ENCODE measurements around the gene CD6.
"Not testable (repeated sequence)": the region's sequence is repeated elsewhere in the genome, so short reads cannot be mapped to it uniquely, and the experiment has no call there.

Gene CD6

DNA sequence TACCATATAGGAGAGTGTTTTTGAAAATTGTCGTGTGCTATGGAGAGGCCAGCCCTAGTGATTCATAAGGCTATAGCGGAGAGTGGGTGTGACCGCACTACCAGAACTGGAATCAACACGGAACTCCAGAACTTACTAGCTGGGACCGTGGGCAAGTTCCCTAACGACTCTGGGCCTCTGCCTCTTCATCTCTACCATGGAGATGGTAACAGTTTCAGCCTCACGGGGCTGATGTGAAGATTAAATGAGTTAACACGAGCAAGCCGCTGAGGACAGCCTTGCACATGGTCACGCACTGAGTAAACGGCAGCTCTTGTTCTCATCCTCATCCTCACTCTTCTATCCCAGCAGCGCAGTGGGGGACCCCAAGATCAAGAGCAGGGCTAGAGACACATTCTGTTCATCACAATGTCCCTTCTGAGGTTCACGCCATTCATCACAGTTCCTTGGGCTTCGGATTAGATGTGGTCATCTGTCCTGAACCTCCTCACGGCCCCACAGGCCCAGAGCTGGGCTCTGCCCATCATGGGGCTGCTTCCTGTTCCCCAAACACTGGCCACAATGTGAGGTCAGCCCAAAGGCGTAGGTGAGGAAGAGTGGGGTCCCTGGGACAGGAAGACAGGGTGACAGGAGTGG, 83.6 kb downstream of the CD6 start:
- no peaks in the 10 kb centered on the region for H3K27me3 Mint-ChIP-seq
- no peaks in the 10 kb centered on the region for H3K36me3 Mint-ChIP-seq
- H3K27ac Mint-ChIP-seq, result no peak overlapping the region
- peaks cover 2% of the 10 kb centered on the region for H3K4me1 Mint-ChIP-seq
- no peaks in the 10 kb centered on the region for H3K9me3 Mint-ChIP-seq
- DNase-seq (ENCODE audit: low spot score in 2 of 2) (no peak), ATAC-seq (ENCODE audit: low read depth) (no peak)
- no peak overlapping the region for H3K4me3 Mint-ChIP-seq

DNA sequence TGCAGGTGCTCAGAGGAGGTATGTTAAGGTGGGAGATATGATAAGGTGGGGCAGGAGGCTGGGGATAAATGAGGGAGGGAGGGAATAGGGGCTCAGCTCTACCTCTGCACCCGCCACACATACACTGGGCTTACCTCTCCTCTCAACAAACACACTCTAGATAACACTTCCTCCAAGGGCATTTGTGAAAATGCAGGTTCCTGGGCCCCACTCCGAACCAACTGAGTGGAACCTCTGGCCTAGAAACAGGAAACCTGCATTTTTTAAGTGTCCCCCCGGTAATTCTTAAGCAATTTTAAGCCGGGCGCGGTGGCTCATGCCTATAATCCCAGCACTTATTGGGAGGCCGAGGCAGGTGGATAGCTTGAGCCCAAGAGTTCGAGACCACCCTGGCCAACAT, 84.3 kb downstream of the CD6 start:
- Mint-ChIP-seq H3K27ac (no peak overlapping the region), H3K4me1 (peaks cover 3% of the 10 kb centered on the region), H3K4me3 (no peak overlapping the region), H3K36me3 (no peaks in the 10 kb centered on the region), H3K9me3 (no peaks in the 10 kb centered on the region), H3K27me3 (no peaks in the 10 kb centered on the region)
- ATAC-seq (ENCODE audit: low read depth) (no peak), DNase-seq (ENCODE audit: low spot score in 2 of 2) (no peak)

DNA sequence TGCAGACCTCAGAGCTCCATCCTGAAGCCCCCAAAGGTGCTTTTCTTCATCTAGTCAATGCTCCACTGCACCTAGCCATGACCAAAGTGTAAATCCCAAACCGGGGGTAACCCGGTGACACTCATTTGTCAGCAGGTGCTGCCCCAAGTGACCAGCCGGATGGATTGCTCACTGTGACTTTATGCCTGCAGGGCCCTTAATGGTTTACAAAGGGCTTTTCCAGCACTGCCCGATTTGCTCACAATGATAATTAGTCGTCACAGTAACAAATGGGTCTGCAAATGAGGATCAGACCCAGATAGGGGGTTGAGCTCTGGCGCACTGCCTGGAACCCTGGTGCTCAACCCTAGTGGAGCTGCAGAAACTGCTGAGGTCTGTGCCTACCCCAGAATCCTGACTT, 85.1 kb downstream of the CD6 start:
- Mint-ChIP-seq H3K36me3 (no peaks in the 10 kb centered on the region), H3K4me1 (peaks cover 10% of the 10 kb centered on the region)

DNA sequence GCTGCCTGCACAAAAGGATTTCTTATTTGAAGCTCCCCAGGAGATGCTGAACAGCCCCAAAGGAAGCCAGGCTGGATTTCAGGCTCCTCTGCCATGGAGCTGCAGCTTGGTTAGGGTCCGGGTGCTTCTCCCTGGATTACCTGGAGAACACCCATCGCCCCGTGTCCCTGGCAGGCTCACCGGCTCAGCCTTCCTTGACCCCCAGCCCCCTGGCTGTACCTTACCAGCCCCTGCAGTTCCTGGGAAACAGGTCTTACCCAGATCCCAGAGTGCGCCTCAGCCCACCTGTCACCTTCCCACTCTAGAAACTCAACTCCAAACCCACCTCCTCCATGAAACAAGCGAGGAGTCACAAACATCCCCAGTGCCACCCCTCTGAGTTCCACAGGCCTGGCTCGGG, 85.5 kb downstream of the CD6 start:
- no peak overlapping the region for H3K27ac Mint-ChIP-seq
- no peaks in the 10 kb centered on the region for H3K36me3 Mint-ChIP-seq
- peaks cover 14% of the 10 kb centered on the region for H3K4me1 Mint-ChIP-seq

More for the DNA sequence above, 85.1 kb downstream of the CD6 start:
- ATAC-seq (ENCODE audit: low read depth), result no peak
- no peak for DNase-seq (ENCODE audit: low spot score in 2 of 2)
- H3K27ac Mint-ChIP-seq, result no peak overlapping the region
- H3K4me3 Mint-ChIP-seq, result no peak overlapping the region
- H3K27me3 Mint-ChIP-seq, result no peaks in the 10 kb centered on the region
- no peaks in the 10 kb centered on the region for H3K9me3 Mint-ChIP-seq

GRCh38 chr11:61057615-61058014, 86.1 kb downstream of the CD6 start:
- Mint-ChIP-seq H3K4me1 (peaks cover 16% of the 10 kb centered on the region), H3K9me3 (no peaks in the 10 kb centered on the region), H3K4me3 (no peak overlapping the region), H3K27ac (no peak overlapping the region), H3K36me3 (no peaks in the 10 kb centered on the region), H3K27me3 (no peaks in the 10 kb centered on the region)
- ATAC-seq (ENCODE audit: low read depth) (no peak), DNase-seq (ENCODE audit: low spot score in 2 of 2) (no peak)

More for the DNA sequence above, 85.5 kb downstream of the CD6 start:
- Mint-ChIP-seq H3K27me3 (no peaks in the 10 kb centered on the region), H3K9me3 (no peaks in the 10 kb centered on the region), H3K4me3 (no peak overlapping the region)
- DNase-seq (ENCODE audit: low spot score in 2 of 2) (no peak), ATAC-seq (ENCODE audit: low read depth) (no peak)

GRCh38 chr11:61058583-61059259, 87.2 kb downstream of the CD6 start:
- DNase-seq (ENCODE audit: low spot score in 2 of 2), result no peak
- no peaks in the 10 kb centered on the region for H3K27me3 Mint-ChIP-seq
- H3K36me3 Mint-ChIP-seq, result no peaks in the 10 kb centered on the region
- no peak for ATAC-seq (ENCODE audit: low read depth)
- H3K4me3 Mint-ChIP-seq, result no peak overlapping the region
- H3K9me3 Mint-ChIP-seq, result no peaks in the 10 kb centered on the region
- peaks cover 16% of the 10 kb centered on the region for H3K4me1 Mint-ChIP-seq
- no peak overlapping the region for H3K27ac Mint-ChIP-seq

- ATAC-seq (ENCODE audit: low read depth) (no peak), DNase-seq (ENCODE audit: low spot score in 2 of 2) (no peak)
- Mint-ChIP-seq H3K4me3 (no peak overlapping the region), H3K4me1 (peaks cover 16% of the 10 kb centered on the region), H3K36me3 (no peaks in the 10 kb centered on the region), H3K27me3 (no peaks in the 10 kb centered on the region), H3K27ac (no peak overlapping the region), H3K9me3 (no peaks in the 10 kb centered on the region)
Observed at GRCh38 chr11:61059260-61059752, 87.8 kb downstream of the CD6 start.

DNA sequence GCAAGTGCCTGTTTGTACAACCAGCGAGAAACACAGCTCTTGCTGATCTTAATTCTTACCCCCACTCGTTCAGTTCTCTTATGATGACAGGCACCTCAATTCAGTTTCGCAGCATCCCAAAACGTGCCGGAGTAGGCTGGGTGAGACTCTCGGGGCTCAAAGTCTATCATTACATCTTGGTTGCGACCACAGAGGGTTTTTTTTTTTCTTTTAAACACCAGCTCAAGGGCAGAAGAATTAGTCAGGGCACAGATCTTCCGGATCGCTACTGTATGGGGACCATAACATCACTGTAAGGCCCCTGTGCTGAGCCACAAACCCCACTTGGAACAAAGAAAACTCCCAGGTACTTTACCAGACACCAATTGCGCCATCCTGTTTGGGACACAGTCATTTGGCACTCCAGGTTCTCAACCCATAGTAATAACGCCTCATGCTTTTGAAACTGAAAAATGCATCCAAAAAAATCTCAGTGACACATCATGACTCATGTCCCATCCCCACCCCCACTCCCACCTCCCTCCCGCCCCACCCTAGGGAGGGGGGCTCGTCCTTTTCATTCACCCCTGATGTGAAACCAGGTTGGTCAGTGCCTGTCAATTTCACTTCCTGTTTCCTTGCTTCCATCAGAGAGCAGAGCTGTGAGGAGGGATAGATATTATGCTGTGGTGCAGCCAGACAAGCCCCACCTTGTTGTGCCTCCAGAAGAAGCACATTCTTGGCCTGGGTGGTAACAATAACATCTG, 89.8 kb downstream of the CD6 start:
- Mint-ChIP-seq H3K36me3 (no peaks in the 10 kb centered on the region), H3K4me3 (peak overlapping the region; percentile 25), H3K27me3 (no peaks in the 10 kb centered on the region), H3K4me1 (peaks cover 22% of the 10 kb centered on the region), H3K27ac (peak overlapping the region; percentile 82), H3K9me3 (no peaks in the 10 kb centered on the region)
- ATAC-seq (ENCODE audit: low read depth), result peak; percentile 89
- DNase-seq (ENCODE audit: low spot score in 2 of 2), result peak in 1 of 2 donors; percentile 36

DNA sequence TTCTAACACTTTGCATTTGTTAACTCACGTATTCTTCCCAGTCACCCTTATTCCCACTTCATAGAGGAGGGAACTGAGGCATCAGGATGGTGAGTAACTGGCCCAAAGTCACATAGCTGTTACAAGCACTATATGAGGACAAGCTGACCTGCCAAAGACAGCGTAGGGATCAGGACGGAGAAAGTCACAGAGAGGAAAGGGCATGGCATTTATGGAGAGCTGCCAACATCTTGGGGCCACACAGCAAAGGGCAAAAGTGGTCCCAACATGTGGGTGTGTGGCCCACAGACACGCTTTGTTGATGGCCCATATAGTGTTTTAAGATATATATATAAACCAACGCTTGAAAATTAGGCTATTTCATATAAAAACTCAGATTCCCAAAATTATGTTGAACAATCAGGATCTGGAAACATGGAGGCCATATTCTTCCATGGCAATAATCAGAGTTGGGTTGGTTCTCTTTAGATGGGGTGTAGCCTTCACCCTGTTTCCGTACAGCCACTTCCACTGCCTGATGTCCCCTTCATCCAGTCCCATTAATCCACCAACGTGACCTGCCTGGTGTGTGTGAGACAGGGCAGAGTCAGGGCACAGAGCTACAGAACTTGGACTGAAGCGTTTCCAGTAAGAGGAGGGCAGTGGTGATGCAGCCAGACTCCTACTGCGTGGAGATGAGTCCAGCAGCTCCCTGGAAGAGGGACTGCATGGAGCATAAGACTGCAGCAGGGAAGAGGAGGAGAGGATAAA, 90.9 kb downstream of the CD6 start:
- no peaks in the 10 kb centered on the region for H3K27me3 Mint-ChIP-seq
- H3K27ac Mint-ChIP-seq, result peak overlapping the region; percentile 82
- peaks cover 26% of the 10 kb centered on the region for H3K4me1 Mint-ChIP-seq
- no peak overlapping the region for H3K4me3 Mint-ChIP-seq
- no peaks in the 10 kb centered on the region for H3K9me3 Mint-ChIP-seq
- DNase-seq (ENCODE audit: low spot score in 2 of 2) (no peak), ATAC-seq (ENCODE audit: low read depth) (no peak)
- H3K36me3 Mint-ChIP-seq, result no peaks in the 10 kb centered on the region

DNA sequence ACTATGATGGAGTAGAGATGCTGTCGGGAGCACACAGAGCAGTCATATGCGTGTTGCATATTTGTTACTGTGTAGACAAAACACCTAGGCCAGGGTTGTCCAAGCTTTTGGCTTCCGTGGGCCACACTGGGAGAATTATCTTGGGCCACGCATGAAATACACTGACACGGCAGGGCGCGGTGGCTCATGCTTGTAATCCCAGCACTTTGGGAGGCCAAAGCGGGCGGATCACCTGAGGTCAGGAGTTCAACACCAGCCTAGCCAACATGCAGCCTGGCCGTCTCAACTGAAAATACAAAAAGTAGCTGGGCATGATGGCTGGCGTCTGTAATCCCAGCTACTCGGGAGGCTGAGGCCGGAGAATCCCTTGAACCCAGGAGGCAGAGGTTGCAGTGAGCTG, 93.8 kb downstream of the CD6 start:
- ATAC-seq (ENCODE audit: low read depth); H3K27ac Mint-ChIP-seq; H3K4me3 Mint-ChIP-seq; DNase-seq (ENCODE audit: low spot score in 2 of 2); H3K27me3 Mint-ChIP-seq; H3K9me3 Mint-ChIP-seq; H3K36me3 Mint-ChIP-seq: not testable (repeated sequence)
- peaks cover 35% of the 10 kb centered on the region for H3K4me1 Mint-ChIP-seq

DNA sequence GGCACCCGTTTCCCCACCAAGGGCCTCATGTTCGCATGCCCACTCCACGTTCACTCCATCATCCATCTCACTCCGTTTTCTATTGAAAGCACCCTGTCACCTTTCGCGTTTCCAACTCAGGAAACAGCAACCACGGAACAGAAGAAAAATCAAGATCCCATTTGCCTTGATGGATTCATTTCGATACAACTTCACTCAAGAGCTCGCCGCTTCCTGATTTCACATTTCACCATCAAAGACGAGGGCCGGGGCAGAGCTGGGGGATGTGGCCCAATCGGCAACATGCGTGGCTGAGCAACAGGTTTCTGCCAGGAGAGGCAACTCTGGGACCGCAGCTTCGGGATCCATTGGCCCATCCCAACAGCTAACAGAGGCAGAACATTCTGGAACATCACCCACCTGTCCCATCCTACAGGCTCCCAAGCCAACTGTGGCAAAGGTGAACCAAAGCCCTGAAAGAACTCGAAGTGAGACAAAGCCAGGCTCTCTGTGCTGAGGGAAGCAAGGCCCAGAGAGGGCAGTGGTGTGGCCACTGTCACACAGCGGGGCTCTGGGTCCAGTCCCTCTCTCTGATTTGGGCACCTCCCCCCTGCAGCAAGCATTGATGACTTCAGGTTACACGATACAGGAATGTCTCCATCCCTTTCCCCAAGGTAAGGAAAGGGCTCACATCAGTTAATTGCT, 94.6 kb downstream of the CD6 start:
- H3K27me3 Mint-ChIP-seq, result no peaks in the 10 kb centered on the region
- no peaks in the 10 kb centered on the region for H3K36me3 Mint-ChIP-seq
- H3K4me3 Mint-ChIP-seq, result no peak overlapping the region
- H3K4me1 Mint-ChIP-seq, result peaks cover 37% of the 10 kb centered on the region
- DNase-seq (ENCODE audit: low spot score in 2 of 2) (no peak), ATAC-seq (ENCODE audit: low read depth) (no peak)
- H3K9me3 Mint-ChIP-seq, result no peaks in the 10 kb centered on the region
- peak overlapping the region; percentile 67 for H3K27ac Mint-ChIP-seq

DNA sequence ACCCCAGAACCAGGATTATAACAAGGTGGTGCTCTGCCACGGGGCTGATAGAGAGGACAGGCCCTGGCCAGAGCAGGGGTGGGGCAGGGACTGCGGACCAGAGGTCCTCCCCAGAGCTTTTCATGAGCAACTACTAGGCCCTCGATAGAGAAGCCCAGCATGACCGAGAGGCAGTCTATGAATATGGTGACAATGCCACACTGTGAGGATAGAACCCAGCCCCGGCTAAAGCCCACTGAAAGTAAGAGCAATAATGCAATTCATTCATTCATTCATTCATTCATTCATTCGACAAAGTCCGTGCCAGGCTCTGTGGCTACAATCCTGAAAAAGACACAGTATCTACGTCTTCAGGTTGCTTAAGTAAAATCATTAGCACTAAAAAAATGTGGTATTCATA, 95.2 kb downstream of the CD6 start:
- ATAC-seq (ENCODE audit: low read depth), result no peak
- no peak overlapping the region for H3K27ac Mint-ChIP-seq
- no peak overlapping the region for H3K4me3 Mint-ChIP-seq
- no peaks in the 10 kb centered on the region for H3K36me3 Mint-ChIP-seq
- H3K4me1 Mint-ChIP-seq, result peaks cover 35% of the 10 kb centered on the region
- no peak for DNase-seq (ENCODE audit: low spot score in 2 of 2)
- H3K9me3 Mint-ChIP-seq, result no peaks in the 10 kb centered on the region
- H3K27me3 Mint-ChIP-seq, result no peaks in the 10 kb centered on the region

DNA sequence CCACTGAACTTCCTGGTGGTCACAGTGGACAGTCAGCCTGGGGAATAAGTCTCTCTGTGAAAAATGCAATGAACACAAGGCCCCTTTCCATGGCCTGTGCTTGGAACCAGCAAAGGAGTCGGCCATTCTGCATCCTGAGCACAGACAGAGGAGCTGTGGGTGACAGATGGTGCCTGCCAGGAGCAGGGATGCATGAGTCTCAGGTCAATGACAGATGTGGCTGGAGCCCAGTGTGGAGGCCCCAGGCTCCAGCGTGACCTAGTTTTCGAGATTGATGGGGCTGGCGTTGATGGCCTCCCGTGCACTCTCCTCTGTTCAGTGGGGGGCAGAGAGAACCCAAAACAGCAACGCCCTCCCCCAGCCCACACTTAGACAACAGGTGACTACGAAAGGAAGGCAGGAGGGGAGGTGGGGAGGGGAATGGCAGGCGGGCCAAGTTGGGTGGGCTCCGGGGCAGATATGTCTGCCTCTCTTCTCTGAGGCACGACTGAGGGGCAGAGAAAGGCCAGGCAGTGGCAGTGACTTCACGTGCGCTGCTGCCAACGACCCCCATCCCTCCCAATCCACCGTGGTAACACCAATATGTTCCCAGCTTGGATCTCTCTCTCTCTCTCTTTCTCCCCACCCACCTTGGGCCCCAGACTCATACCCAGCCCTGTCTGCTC, 96.4 kb downstream of the CD6 start:
- no peak for DNase-seq (ENCODE audit: low spot score in 2 of 2)
- H3K27ac Mint-ChIP-seq, result peak overlapping the region; percentile 4
- peaks cover 32% of the 10 kb centered on the region for H3K4me1 Mint-ChIP-seq
- ATAC-seq (ENCODE audit: low read depth), result no peak
- H3K4me3 Mint-ChIP-seq, result no peak overlapping the region
- no peaks in the 10 kb centered on the region for H3K27me3 Mint-ChIP-seq
- H3K9me3 Mint-ChIP-seq, result no peaks in the 10 kb centered on the region
- no peaks in the 10 kb centered on the region for H3K36me3 Mint-ChIP-seq
